PC-9 (cell line): Measurements from ENCODE around the gene CDK2.

Source experiments
- CTCF ChIP-seq: fragments of 200-600 bp; sonication (generic); conservative IDR thresholded peaks from 2 replicates; pipeline ENCODE4 v1.6.1; 2017; ENCODE audit warnings: mixed run types, antibody characterized with exemption, mild to moderate bottlenecking, moderate library complexity
- EZH2 ChIP-seq: fragments of 200-600 bp; sonication (generic); IDR thresholded peaks from 2 replicates; pipeline ENCODE4 v1.8.0; 2017; ENCODE audit warnings: antibody characterized with exemption, low read depth

- TF ChIP-seq CTCF (no peak), EZH2 (no peak)
These were observed 27.7 kb upstream of the CDK2 start for GRCh38 chr12:55938826-55939501.
